HEK293 (cell line): ENCODE results near the gene CPAMD8.
"Not testable (repeated sequence)": the region's sequence is repeated elsewhere in the genome, so short reads cannot be mapped to it uniquely, and the experiment has no call there.

Experiments used
- CTCF ChIA-PET: fragments of 350-600 bp; formaldehyde crosslinking; extraction: SDS; loops from one replicate; lab custom pipeline; 2021; ENCODE audit warnings: antibody characterized with exemption; lab: Yijun Ruan, JAX
- POLR2A ChIA-PET: fragments of 300-600 bp; formaldehyde crosslinking; extraction: SDS; loops from one replicate; lab custom pipeline; 2020; ENCODE audit warnings: antibody characterized with exemption, inconsistent platforms; lab: Yijun Ruan, JAX
- H3K27ac ChIP-seq: fragments of 200-500 bp; sonication (Bioruptor generic); 2 replicates; pipeline ENCODE4 v1.5.1; 2014; ENCODE audit warnings: low read depth, low read length, control low read depth, inconsistent platforms; ENCODE audit errors: extremely low read depth
- H3K36me3 ChIP-seq, 2 experiments: fragments of 200-500 bp in 1 of 2; sonication (Bioruptor generic) in 1 of 2; 1 replicate in 1 of 2; 2 replicates in 1 of 2; pipeline ENCODE4 v1.5.1; 2014 to 2017; ENCODE audit warnings: inconsistent platforms in 2 of 2, low read length in 2 of 2; ENCODE audit not compliant: control insufficient read depth in 2 of 2, insufficient read depth in 1 of 2
- H3K4me1 ChIP-seq: fragments of 200-500 bp; sonication (Bioruptor generic); 2 replicates; pipeline ENCODE4 v1.5.1; 2014; ENCODE audit warnings: mild to moderate bottlenecking, low read length, inconsistent platforms; ENCODE audit not compliant: control insufficient read depth, insufficient read depth
- H3K4me3 ChIP-seq: 2 replicates; pipeline ENCODE4 v1.5.1; 2011; ENCODE audit warnings: low read depth, mild to moderate bottlenecking, control low read depth, low read length, moderate library complexity
- H3K9me3 ChIP-seq: fragments of 200-500 bp; sonication (Bioruptor generic); 2 replicates; pipeline ENCODE4 v1.5.1; 2014; ENCODE audit warnings: low read depth, low read length, inconsistent platforms; ENCODE audit not compliant: control insufficient read depth, insufficient read depth
- EGR2 ChIP-seq: fragments of 450-650 bp; formaldehyde crosslinking; IDR thresholded peaks from 2 replicates; pipeline ENCODE4 v1.5.1; 2016; ENCODE audit warnings: low read depth, missing biosample characterization, missing genetic modification characterization
- GLI2 ChIP-seq: fragments of 450-650 bp; formaldehyde crosslinking; IDR thresholded peaks from 2 replicates; pipeline ENCODE4; 2017; ENCODE audit warnings: missing biosample characterization, missing genetic modification characterization, low read depth, borderline replicate concordance
- KLF1 ChIP-seq: fragments of 450-650 bp; formaldehyde crosslinking; IDR thresholded peaks from 2 replicates; pipeline ENCODE4 v1.5.1; 2016; ENCODE audit warnings: missing biosample characterization, missing genetic modification characterization
- PRDM4 ChIP-seq: fragments of 450-650 bp; formaldehyde crosslinking; IDR thresholded peaks from 2 replicates; pipeline ENCODE4 v1.5.1; 2017; ENCODE audit warnings: missing biosample characterization, missing genetic modification characterization
- RBAK ChIP-seq: fragments of 450-650 bp; formaldehyde crosslinking; IDR thresholded peaks from 2 replicates; pipeline ENCODE4 v1.5.1; 2016; ENCODE audit warnings: missing biosample characterization, missing genetic modification characterization
- SETDB1 ChIP-seq: IDR thresholded peaks from one replicate; pipeline ENCODE4 v1.6.1; 2017; ENCODE audit warnings: mild to moderate bottlenecking, low read length, moderate library complexity, mixed read lengths; ENCODE audit not compliant: insufficient read length
- ZFP41 ChIP-seq: fragments of 450-650 bp; formaldehyde crosslinking; IDR thresholded peaks from 2 replicates; pipeline ENCODE4 v1.5.1; 2016; ENCODE audit warnings: missing biosample characterization, missing genetic modification characterization, borderline replicate concordance
- ZNF10 ChIP-seq: fragments of 450-650 bp; formaldehyde crosslinking; IDR thresholded peaks from 2 replicates; pipeline ENCODE4 v1.5.1; 2017; ENCODE audit warnings: missing biosample characterization, missing genetic modification characterization
- ZNF2 ChIP-seq: fragments of 450-650 bp; formaldehyde crosslinking; IDR thresholded peaks from 2 replicates; pipeline ENCODE4 v1.5.1; 2016; ENCODE audit warnings: missing biosample characterization, missing genetic modification characterization
- ZNF221 ChIP-seq: fragments of 450-650 bp; formaldehyde crosslinking; IDR thresholded peaks from 2 replicates; pipeline ENCODE4 v1.5.1; 2017; ENCODE audit warnings: missing biosample characterization, missing genetic modification characterization, borderline replicate concordance
- ZNF26 ChIP-seq: fragments of 450-650 bp; formaldehyde crosslinking; IDR thresholded peaks from 2 replicates; pipeline ENCODE4 v1.5.1; 2016; ENCODE audit warnings: missing biosample characterization, missing genetic modification characterization
- ZNF280D ChIP-seq: fragments of 450-650 bp; formaldehyde crosslinking; IDR thresholded peaks from 2 replicates; pipeline ENCODE4 v1.5.1; 2016; ENCODE audit warnings: missing biosample characterization, missing genetic modification characterization
- ZNF341 ChIP-seq: fragments of 450-650 bp; formaldehyde crosslinking; IDR thresholded peaks from 2 replicates; pipeline ENCODE4; 2016; ENCODE audit warnings: low read depth, missing biosample characterization, missing genetic modification characterization
- ZNF623 ChIP-seq: fragments of 450-650 bp; formaldehyde crosslinking; IDR thresholded peaks from 2 replicates; pipeline ENCODE4 v1.5.1; 2016; ENCODE audit warnings: missing biosample characterization, missing genetic modification characterization
- ZNF670 ChIP-seq: fragments of 450-650 bp; formaldehyde crosslinking; IDR thresholded peaks from 2 replicates; pipeline ENCODE4 v1.5.1; 2016; ENCODE audit warnings: missing biosample characterization, missing genetic modification characterization, low read depth

The CPAMD8 gene

GRCh38 chr19:17025361-17025760, 1.2 kb downstream of the CPAMD8 start:
- no peaks in the 10 kb centered on the region for H3K9me3 ChIP-seq
- no peak overlapping the region for H3K4me3 ChIP-seq
- ChIA-PET POLR2A (no interaction called here), CTCF (no interaction called here)
- no peaks in the 10 kb centered on the region for H3K36me3 ChIP-seq
- no peaks in the 10 kb centered on the region for H3K4me1 ChIP-seq
- H3K27ac ChIP-seq, result no peak overlapping the region
- TF ChIP-seq KLF1 (tag by site-specific recombination), result peak; percentile 31
- TF ChIP-seq ZNF10, result no peak

- TF ChIP-seq KLF1 (tag by site-specific recombination), result peak; percentile 97
- peak; percentile 33; the same call in 1 of the 2 replicates for TF ChIP-seq EGR2 (tag by site-specific recombination)
- H3K36me3 ChIP-seq, H3K9me3 ChIP-seq, H3K4me3 ChIP-seq, CTCF ChIA-PET, H3K27ac ChIP-seq, POLR2A ChIA-PET, H3K4me1 ChIP-seq: not testable (repeated sequence)
Measured at GRCh38 chr19:17024941-17025340, 1.7 kb downstream of the CPAMD8 start.

- TF ChIP-seq ZNF26 (tag by site-specific recombination) (no peak), PRDM4 (no peak), SETDB1 (peak; percentile 37), ZNF670 (tag by site-specific recombination) (no peak), ZFP41 (no peak), ZNF221 (tag by site-specific recombination) (no peak), ZNF2 (tag by site-specific recombination) (no peak)
- Histone ChIP-seq H3K4me3 (no peak overlapping the region), H3K27ac (no peak overlapping the region), H3K4me1 (no peaks in the 10 kb centered on the region), H3K9me3 (no peaks in the 10 kb centered on the region), H3K36me3 (no peaks in the 10 kb centered on the region)
- ChIA-PET POLR2A (no interaction called here), CTCF (no interaction called here)
Measured at GRCh38 chr19:17023805-17024204, 2.8 kb downstream of the CPAMD8 start.

GRCh38 chr19:17022738-17023137, 3.9 kb downstream of the CPAMD8 start:
- Histone ChIP-seq H3K27ac (no peak overlapping the region), H3K36me3 (no peaks in the 10 kb centered on the region), H3K9me3 (no peaks in the 10 kb centered on the region), H3K4me3 (no peak overlapping the region), H3K4me1 (no peaks in the 10 kb centered on the region)
- TF ChIP-seq GLI2 (tag by site-specific recombination) (no peak), ZNF280D (tag by site-specific recombination) (no peak), RBAK (no peak), ZNF623 (tag by site-specific recombination) (0 out of 2 replicates have a peak, but pooled peaks have one; percentile 25), ZNF341 (tag by site-specific recombination) (no peak)
- CTCF ChIA-PET, result no interaction called here
- POLR2A ChIA-PET, result no interaction called here
